Measurements from ENCODE around the gene CNN2. TPM values are rescaled to one million over a fixed set of nuclear protein-coding genes. Genes with fewer than 3 reads are reported as not detected.

The CNN2 gene
- total and polyA plus RNA-seq, 2 of the 13 experiments (the other 11 are each of a cell fraction or from before 2014, with no cell fraction given): 63.6 to 70.0 TPM

DNA sequence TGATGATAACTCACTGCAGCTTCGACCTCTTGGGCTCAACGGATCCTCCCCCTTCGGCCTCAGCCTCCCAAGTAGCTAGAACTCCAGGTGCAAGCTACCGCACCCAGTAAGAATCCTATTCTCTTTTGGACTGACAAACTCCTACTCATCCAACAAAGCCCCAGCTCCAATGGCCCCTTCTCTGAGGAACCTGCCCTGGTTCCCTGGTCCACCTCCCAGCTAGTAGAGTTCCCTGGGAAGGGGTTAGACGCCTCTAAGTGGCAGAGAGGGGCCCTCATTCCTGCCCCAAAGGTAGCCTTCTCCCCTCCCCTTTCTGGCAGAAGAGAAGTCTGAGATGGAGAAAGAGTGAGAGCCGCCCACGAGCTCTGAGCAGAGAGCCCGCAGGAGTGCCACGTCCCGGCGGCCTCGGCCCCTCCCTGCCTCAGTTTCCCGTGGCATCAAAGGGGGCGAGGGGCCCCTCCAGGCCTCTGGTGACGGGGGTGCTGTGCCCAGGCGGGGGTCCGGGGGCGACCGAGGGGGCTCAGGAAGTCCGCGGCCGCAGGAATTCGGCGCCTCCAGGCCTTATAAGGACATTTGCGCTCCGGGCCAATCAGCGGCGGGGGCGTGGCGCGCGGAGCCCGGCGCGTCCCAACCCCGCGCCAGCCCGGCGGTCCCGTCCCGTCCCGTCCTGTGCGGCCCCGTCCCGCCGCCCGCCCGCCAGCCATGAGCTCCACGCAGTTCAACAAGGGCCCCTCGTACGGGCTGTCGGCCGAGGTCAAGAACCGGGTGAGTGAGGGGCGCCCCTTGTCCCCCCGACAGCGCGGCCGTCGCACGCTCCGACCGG, at the start of gene CNN2 (continued):
- TF ChIP-seq, protein P1, sequence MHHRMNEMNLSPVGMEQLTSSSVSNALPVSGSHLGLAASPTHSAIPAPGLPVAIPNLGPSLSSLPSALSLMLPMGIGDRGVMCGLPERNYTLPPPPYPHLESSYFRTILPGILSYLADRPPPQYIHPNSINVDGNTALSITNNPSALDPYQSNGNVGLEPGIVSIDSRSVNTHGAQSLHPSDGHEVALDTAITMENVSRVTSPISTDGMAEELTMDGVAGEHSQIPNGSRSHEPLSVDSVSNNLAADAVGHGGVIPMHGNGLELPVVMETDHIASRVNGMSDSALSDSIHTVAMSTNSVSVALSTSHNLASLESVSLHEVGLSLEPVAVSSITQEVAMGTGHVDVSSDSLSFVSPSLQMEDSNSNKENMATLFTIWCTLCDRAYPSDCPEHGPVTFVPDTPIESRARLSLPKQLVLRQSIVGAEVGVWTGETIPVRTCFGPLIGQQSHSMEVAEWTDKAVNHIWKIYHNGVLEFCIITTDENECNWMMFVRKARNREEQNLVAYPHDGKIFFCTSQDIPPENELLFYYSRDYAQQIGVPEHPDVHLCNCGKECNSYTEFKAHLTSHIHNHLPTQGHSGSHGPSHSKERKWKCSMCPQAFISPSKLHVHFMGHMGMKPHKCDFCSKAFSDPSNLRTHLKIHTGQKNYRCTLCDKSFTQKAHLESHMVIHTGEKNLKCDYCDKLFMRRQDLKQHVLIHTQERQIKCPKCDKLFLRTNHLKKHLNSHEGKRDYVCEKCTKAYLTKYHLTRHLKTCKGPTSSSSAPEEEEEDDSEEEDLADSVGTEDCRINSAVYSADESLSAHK (CRISPR knock-in tag; IDR thresholded peaks at IDR 0.05; ENCODE audit: borderline replicate concordance): no peak
- TF ChIP-seq GZF1 (CRISPR knock-in tag; IDR thresholded peaks at IDR 0.05): no peak
- TF ChIP-seq RAD21 (CRISPR knock-in tag; IDR thresholded peaks at IDR 0.05): peak; percentile 49; the same call in 1 of the 2 replicates
- TF ChIP-seq KLF16 (CRISPR knock-in tag; IDR thresholded peaks at IDR 0.05): peak in 1 of 2 experiments; percentile 43; a peak in 1 of 4 replicates
- TF ChIP-seq, protein P2, sequence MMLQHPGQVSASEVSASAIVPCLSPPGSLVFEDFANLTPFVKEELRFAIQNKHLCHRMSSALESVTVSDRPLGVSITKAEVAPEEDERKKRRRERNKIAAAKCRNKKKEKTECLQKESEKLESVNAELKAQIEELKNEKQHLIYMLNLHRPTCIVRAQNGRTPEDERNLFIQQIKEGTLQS (CRISPR knock-in tag; IDR thresholded peaks at IDR 0.05): 0 out of 2 replicates have a peak, but pooled peaks have one; percentile 20
- TF ChIP-seq KLF12 (CRISPR knock-in tag; IDR thresholded peaks at IDR 0.05; ENCODE audit: borderline replicate concordance): peak; percentile 62; the same call in 1 of the 2 replicates
- TF ChIP-seq ZNF766 (CRISPR knock-in tag; IDR thresholded peaks at IDR 0.05; ENCODE audit: borderline replicate concordance): 0 out of 2 replicates have a peak, but pooled peaks have one; percentile 35
- TF ChIP-seq SRF (IDR thresholded peaks at IDR 0.05; ENCODE audit: low read depth, low read length): peak; percentile 97
- TF ChIP-seq POLR2A (IDR thresholded peaks at IDR 0.05; ENCODE audit: insufficient read depth in 1 of 2, low read depth in 2 of 2, low read length in 2 of 2): peak; percentile 50 to 55; a peak in 3 of 4 replicates
- peak; percentile 58; the same call in 1 of the 2 replicates for TF ChIP-seq GABPB1 (CRISPR knock-in tag; IDR thresholded peaks at IDR 0.05)
- TF ChIP-seq, protein P3, sequence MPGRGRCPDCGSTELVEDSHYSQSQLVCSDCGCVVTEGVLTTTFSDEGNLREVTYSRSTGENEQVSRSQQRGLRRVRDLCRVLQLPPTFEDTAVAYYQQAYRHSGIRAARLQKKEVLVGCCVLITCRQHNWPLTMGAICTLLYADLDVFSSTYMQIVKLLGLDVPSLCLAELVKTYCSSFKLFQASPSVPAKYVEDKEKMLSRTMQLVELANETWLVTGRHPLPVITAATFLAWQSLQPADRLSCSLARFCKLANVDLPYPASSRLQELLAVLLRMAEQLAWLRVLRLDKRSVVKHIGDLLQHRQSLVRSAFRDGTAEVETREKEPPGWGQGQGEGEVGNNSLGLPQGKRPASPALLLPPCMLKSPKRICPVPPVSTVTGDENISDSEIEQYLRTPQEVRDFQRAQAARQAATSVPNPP (CRISPR knock-in tag; IDR thresholded peaks at IDR 0.05): 0 out of 2 replicates have a peak, but pooled peaks have one; percentile 79
- no peak for TF ChIP-seq NFRKB (IDR thresholded peaks at IDR 0.05)
- peak; percentile 32 for TF ChIP-seq ZNF883 (CRISPR knock-in tag; IDR thresholded peaks at IDR 0.05; ENCODE audit: not compliant biosample characterization)
- TF ChIP-seq, protein P4, sequence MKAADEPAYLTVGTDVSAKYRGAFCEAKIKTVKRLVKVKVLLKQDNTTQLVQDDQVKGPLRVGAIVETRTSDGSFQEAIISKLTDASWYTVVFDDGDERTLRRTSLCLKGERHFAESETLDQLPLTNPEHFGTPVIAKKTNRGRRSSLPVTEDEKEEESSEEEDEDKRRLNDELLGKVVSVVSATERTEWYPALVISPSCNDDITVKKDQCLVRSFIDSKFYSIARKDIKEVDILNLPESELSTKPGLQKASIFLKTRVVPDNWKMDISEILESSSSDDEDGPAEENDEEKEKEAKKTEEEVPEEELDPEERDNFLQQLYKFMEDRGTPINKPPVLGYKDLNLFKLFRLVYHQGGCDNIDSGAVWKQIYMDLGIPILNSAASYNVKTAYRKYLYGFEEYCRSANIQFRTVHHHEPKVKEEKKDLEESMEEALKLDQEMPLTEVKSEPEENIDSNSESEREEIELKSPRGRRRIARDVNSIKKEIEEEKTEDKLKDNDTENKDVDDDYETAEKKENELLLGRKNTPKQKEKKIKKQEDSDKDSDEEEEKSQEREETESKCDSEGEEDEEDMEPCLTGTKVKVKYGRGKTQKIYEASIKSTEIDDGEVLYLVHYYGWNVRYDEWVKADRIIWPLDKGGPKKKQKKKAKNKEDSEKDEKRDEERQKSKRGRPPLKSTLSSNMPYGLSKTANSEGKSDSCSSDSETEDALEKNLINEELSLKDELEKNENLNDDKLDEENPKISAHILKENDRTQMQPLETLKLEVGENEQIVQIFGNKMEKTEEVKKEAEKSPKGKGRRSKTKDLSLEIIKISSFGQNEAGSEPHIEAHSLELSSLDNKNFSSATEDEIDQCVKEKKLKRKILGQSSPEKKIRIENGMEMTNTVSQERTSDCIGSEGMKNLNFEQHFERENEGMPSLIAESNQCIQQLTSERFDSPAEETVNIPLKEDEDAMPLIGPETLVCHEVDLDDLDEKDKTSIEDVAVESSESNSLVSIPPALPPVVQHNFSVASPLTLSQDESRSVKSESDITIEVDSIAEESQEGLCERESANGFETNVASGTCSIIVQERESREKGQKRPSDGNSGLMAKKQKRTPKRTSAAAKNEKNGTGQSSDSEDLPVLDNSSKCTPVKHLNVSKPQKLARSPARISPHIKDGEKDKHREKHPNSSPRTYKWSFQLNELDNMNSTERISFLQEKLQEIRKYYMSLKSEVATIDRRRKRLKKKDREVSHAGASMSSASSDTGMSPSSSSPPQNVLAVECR (CRISPR knock-in tag; IDR thresholded peaks at IDR 0.05; ENCODE audit: borderline replicate concordance): peak; percentile 49; the same call in 1 of the 2 replicates
- TF ChIP-seq, protein P5, sequence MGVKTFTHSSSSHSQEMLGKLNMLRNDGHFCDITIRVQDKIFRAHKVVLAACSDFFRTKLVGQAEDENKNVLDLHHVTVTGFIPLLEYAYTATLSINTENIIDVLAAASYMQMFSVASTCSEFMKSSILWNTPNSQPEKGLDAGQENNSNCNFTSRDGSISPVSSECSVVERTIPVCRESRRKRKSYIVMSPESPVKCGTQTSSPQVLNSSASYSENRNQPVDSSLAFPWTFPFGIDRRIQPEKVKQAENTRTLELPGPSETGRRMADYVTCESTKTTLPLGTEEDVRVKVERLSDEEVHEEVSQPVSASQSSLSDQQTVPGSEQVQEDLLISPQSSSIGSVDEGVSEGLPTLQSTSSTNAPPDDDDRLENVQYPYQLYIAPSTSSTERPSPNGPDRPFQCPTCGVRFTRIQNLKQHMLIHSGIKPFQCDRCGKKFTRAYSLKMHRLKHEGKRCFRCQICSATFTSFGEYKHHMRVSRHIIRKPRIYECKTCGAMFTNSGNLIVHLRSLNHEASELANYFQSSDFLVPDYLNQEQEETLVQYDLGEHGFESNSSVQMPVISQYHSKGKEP (CRISPR knock-in tag; IDR thresholded peaks at IDR 0.05): no peak
- TF ChIP-seq, protein P6, sequence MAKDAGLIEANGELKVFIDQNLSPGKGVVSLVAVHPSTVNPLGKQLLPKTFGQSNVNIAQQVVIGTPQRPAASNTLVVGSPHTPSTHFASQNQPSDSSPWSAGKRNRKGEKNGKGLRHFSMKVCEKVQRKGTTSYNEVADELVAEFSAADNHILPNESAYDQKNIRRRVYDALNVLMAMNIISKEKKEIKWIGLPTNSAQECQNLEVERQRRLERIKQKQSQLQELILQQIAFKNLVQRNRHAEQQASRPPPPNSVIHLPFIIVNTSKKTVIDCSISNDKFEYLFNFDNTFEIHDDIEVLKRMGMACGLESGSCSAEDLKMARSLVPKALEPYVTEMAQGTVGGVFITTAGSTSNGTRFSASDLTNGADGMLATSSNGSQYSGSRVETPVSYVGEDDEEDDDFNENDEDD (CRISPR knock-in tag; IDR thresholded peaks at IDR 0.05; ENCODE audit: borderline replicate concordance): peak; percentile 46; the same call in 1 of the 2 replicates
- no peak for TF ChIP-seq ATM (IDR thresholded peaks at IDR 0.05; ENCODE audit: borderline replicate concordance)

Data from HepG2 (cell line).